Lung (tissue), 12 donors: ENCODE measurements around the gene ALG14. TPM values are rescaled to one million over a fixed set of nuclear protein-coding genes. Genes with fewer than 3 reads are reported as not detected.
A peak's percentile ranks its signal among the peaks of the same experiment; 100 is the strongest.

Experiments used
- ATAC-seq: fragments of 200-7000 bp; cut with Tn5 transposase; one replicate; pipeline ENCODE4 v1.9.1; 2020; ENCODE audit warnings: moderate number of reproducible peaks; ENCODE audit not compliant: insufficient read depth, low FRiP score
- DNase-seq, 3 donors: peaks; one replicate each; pipeline ENCODE4 v3.0.0-alpha.2; 2013 to 2017
- H3K27ac ChIP-seq, 2 donors: one replicate each; pipeline ENCODE4 v1.5.1; 2013; ENCODE audit warnings: mild to moderate bottlenecking in 2 of 2, moderate library complexity in 2 of 2, control low read depth in 1 of 2, inconsistent platforms in 1 of 2, low read depth in 1 of 2, low read length in 1 of 2
- H3K27me3 ChIP-seq, 3 donors: one replicate each; pipeline ENCODE4 v1.5.1; 2013; ENCODE audit warnings: low read length in 2 of 3; ENCODE audit not compliant: control insufficient read depth in 3 of 3, insufficient read depth in 3 of 3
- H3K36me3 ChIP-seq, 4 donors: one replicate each; pipeline ENCODE4 v1.5.1; 2013; ENCODE audit warnings: low read length in 4 of 4, mild to moderate bottlenecking in 1 of 4, moderate library complexity in 1 of 4; ENCODE audit not compliant: control insufficient read depth in 4 of 4, insufficient read depth in 4 of 4
- H3K4me1 ChIP-seq, 5 donors: one replicate each; pipeline ENCODE4 v1.5.1; 2013; ENCODE audit warnings: low read length in 5 of 5, mild to moderate bottlenecking in 2 of 5, moderate library complexity in 1 of 5; ENCODE audit not compliant: control insufficient read depth in 5 of 5, insufficient read depth in 5 of 5
- H3K4me3 ChIP-seq: one replicate; pipeline ENCODE4 v1.5.1; 2013; ENCODE audit warnings: mild to moderate bottlenecking, control low read depth, moderate library complexity
- H3K9ac ChIP-seq, 2 donors: one replicate each; pipeline ENCODE4 v1.5.1; 2013; ENCODE audit warnings: low read length in 2 of 2, control low read depth in 1 of 2; ENCODE audit not compliant: insufficient read depth in 1 of 2
- H3K9me3 ChIP-seq, 4 donors: one replicate each; pipeline ENCODE4 v1.5.1; 2013; ENCODE audit warnings: low read length in 3 of 4, mild to moderate bottlenecking in 1 of 4, moderate library complexity in 1 of 4; ENCODE audit not compliant: control insufficient read depth in 4 of 4, insufficient read depth in 3 of 4
- CTCF ChIP-seq: IDR thresholded peaks from 2 replicates; pipeline ENCODE4 v1.5.1; 2012; ENCODE audit warnings: mild to moderate bottlenecking; ENCODE audit errors: control extremely low read depth, extremely low read depth
- WGBS, 2 donors: extraction: QIAGEN DNeasy Blood & Tissue Kit; methylation state at CpG; one replicate each; pipeline ENCODE4 v1.1.7; 2013; 5-methylcytosine and 5-hydroxymethylcytosine counted together
- polyA plus RNA-seq, 2 donors: library from polyadenylated mRNA; stranded (reverse); fragments of 200-250 nt; gene quantifications; one replicate each; pipeline ENCODE4 v1.2.1, GENCODE V29; 2013
- total RNA-seq, 2 donors: library from RNA; depleted of rRNA in 1 of 2; stranded (reverse); fragments of >200 nt in 1 of 2; gene quantifications; one replicate each; pipeline ENCODE4 v1.2.1, GENCODE V29; 2014 to 2021
- donor health status: control.
- donor health status: control.
- donor health status: Bipolar disorder and iron deficiency.
- donor health status: healthy.
- donor health status: DM: yes; HTN: yes; CAD: no.

ALG14 gene
- total and polyA plus RNA-seq, 4 donors: 0.97 to 7.5 (median 1.6) TPM

- no peak overlapping the region for H3K9ac ChIP-seq
- no peak overlapping the region for H3K4me3 ChIP-seq
- H3K36me3 ChIP-seq: peaks cover 0 to 11% (median 1%) of the 10 kb centered on the region in 4 donors
- DNase-seq (no peak), ATAC-seq (no peak)
- H3K9me3 ChIP-seq: peaks cover 0 to 6% (median 3%) of the 10 kb centered on the region in 4 donors
- H3K4me1 ChIP-seq: no peaks in the 10 kb centered on the region
- no peaks in the 10 kb centered on the region for H3K27me3 ChIP-seq
- no peak overlapping the region for H3K27ac ChIP-seq
- no peak for TF ChIP-seq CTCF
These were observed 43.8 kb downstream of the ALG14 start for GRCh38 chr1:95028954-95029353.

- H3K27me3 ChIP-seq: no peaks in the 10 kb centered on the region
- no peak for DNase-seq
- peaks cover 0 to 8% (median 3%) of the 10 kb centered on the region in 5 donors for H3K4me1 ChIP-seq
- H3K4me3 ChIP-seq: no peak overlapping the region
- H3K36me3 ChIP-seq: peaks cover 0 to 11% (median 1%) of the 10 kb centered on the region in 4 donors
- ATAC-seq: no peak
- H3K27ac ChIP-seq: no peak overlapping the region
- whole genome bisulfite sequencing, 2 donors: 96 to 99% methylated on average over 4 of the region's 4 CpGs
- peaks cover 0 to 6% (median 3%) of the 10 kb centered on the region in 4 donors for H3K9me3 ChIP-seq
- H3K9ac ChIP-seq: no peak overlapping the region
- no peak for TF ChIP-seq CTCF
These were observed 45.7 kb downstream of the ALG14 start for GRCh38 chr1:95027046-95027445.

GRCh38 chr1:95023399-95024043 is 49.2 kb downstream of the ALG14 start:
- no peak overlapping the region for H3K27ac ChIP-seq
- no peak for TF ChIP-seq CTCF

GRCh38 chr1:95022644-95022926 is 50.2 kb downstream of the ALG14 start:
- no peak for ATAC-seq
- Histone ChIP-seq H3K9ac (peak overlapping the region in 1 of 2 donors; percentile 73), H3K36me3 (peaks cover 0 to 11% (median 1%) of the 10 kb centered on the region in 4 donors), H3K9me3 (peaks cover 0 to 2% (median under 1%) of the 10 kb centered on the region in 4 donors), H3K27ac (no peak overlapping the region), H3K4me1 (peaks cover 4 to 29% (median 12%) of the 10 kb centered on the region in 5 donors), H3K27me3 (no peaks in the 10 kb centered on the region), H3K4me3 (no peak overlapping the region)
- no peak for TF ChIP-seq CTCF
- DNase-seq: no peak

More at GRCh38 chr1:95023399-95024043, 49.2 kb downstream of the ALG14 start:
- H3K27me3 ChIP-seq: no peaks in the 10 kb centered on the region
- no peak overlapping the region for H3K4me3 ChIP-seq
- 74 to 87% methylated on average over 3 of the region's 3 CpGs for WGBS, 2 donors
- H3K36me3 ChIP-seq: peaks cover 0 to 11% (median 1%) of the 10 kb centered on the region in 4 donors
- DNase-seq (peak in 1 of 3 donors; percentile 17), ATAC-seq (no peak)
- peaks cover 2 to 27% (median 10%) of the 10 kb centered on the region in 5 donors for H3K4me1 ChIP-seq
- H3K9ac ChIP-seq: no peak overlapping the region
- peaks cover 0 to 2% (median under 1%) of the 10 kb centered on the region in 4 donors for H3K9me3 ChIP-seq
